Activated CD4-positive, alpha-beta T cell treated with anti-CD3 and anti-CD28 coated beads, Interleukin-2, Interleukin-6, amounts not matched to agents 100 ng/mL and 50 ng/mL, durations not matched to agents 16 hours and 8 hours (primary cell): ENCODE data around the gene CTXN3.
"Not testable (repeated sequence)": the region's sequence is repeated elsewhere in the genome, so short reads cannot be mapped to it uniquely, and the experiment has no call there.

Experiments used
- DNase-seq: peaks from one replicate; pipeline ENCODE4 v3.0.0-alpha.2; 2020

The CTXN3 gene

GRCh38 chr5:127652952-127653611, 4.2 kb downstream of the CTXN3 start:
- DNase-seq, result no peak

GRCh38 chr5:127656825-127657224, 7.9 kb downstream of the CTXN3 start:
- no peak for DNase-seq

- no peak for DNase-seq
Measured at GRCh38 chr5:127660047-127660733, 11.3 kb downstream of the CTXN3 start.

DNA sequence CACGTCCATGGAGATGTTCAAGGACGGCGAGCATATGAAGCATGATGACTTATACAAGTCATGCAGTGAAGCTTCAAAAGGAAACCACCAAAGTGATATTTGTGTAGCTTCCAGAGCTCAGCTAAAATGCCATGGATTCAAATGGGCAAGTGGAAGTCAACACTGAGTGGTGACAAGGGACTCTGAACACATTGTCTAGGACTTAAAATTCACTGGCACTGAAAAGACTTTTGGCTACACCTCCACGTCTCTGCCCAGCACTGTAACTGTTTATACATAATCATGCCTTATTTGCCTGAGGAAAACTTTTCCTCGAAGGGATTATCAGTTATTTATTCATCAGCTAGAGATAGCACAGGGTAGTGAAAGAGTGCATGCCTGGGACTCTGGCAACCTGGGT, 15.2 kb downstream of the CTXN3 start:
- DNase-seq, result no peak

DNA sequence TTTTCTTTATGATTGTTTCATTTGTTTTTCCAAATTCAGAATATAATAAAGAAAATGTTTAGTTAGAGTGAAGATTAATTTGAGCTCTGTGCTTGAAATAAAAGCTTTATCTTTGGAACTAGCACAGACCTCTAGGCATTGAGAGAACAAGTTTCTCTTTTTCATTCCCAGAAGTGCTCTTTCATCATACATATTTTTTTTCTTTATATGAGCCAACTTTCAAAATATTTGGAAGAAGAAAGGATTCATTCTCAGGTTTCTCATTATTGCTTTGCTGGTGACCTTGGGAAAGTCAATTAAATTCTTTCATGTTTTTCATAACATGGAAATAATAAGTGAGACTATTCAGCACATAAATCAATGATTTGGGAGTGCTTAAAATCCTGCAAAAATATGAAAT, 16.8 kb downstream of the CTXN3 start:
- DNase-seq, result no peak

GRCh38 chr5:127666043-127666716, 17.3 kb downstream of the CTXN3 start:
- no peak for DNase-seq

- DNase-seq, result no peak
Measured at GRCh38 chr5:127667926-127668325, 19.0 kb downstream of the CTXN3 start.

- DNase-seq, result no peak
Measured at GRCh38 chr5:127671218-127671617, 22.3 kb downstream of the CTXN3 start.

GRCh38 chr5:127673117-127673800, 24.4 kb downstream of the CTXN3 start:
- DNase-seq, result no peak

- DNase-seq, result not testable (repeated sequence)
Measured at GRCh38 chr5:127676951-127677350, 28.1 kb downstream of the CTXN3 start.

GRCh38 chr5:127679691-127680330, 30.9 kb downstream of the CTXN3 start:
- DNase-seq, result not testable (repeated sequence)

- no peak for DNase-seq
Measured at GRCh38 chr5:127680595-127680994, 31.7 kb downstream of the CTXN3 start.

- DNase-seq, result no peak
Measured at GRCh38 chr5:127683008-127683407, 34.1 kb downstream of the CTXN3 start.

DNA sequence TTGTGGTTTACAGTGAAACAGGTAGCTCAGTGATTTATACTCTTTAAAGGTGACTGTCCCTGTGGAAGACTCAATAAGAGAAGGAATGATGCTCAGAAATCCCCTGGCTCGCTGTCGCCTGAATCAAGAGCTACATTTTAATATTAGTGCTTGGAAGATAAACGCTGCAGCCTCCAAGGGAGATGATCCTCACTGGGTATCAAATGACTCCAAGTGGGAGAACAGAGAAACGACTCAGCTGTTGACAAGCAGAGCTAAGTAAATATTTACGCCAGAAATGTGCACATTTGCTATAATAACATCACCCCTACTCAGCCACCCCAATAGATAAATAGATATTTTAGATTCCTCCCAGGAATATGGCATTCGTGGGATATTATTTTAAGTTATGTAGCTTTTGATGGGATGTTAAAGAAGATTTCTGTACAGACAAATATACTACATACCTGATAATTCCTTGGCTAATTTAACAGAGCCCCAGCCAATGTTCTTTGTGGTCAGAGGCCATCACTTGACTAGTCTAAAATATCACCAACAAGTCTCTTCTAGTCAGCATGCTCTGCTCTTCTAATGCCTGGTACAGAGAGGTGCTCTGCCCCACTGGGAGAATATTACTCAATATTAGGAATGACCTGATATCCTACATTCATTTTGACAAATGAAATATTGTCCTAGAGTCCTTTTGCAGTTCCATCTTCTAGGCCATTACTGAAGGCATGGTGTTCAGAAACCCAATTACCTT, 36.0 kb downstream of the CTXN3 start:
- no peak for DNase-seq

GRCh38 chr5:127685662-127686061, 36.8 kb downstream of the CTXN3 start:
- no peak for DNase-seq

DNA sequence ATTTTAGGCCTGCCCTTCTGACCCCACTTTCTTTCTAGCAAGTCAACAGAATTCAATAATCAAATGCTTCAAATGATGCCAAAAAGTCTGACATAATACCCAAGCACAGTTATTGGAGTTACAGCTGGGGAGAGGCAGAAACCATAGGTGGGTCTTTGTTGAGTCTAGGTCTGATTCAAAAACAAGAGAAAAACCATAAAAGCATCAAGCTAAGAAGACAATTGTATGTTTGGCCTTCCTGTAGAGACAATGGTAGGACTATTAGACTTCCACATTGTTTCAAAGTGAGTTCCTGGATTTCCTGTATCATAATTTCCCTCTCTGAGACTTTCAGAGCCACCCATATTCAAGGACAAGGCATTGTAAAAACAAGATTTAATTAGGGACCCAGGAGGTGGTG, 37.5 kb downstream of the CTXN3 start:
- no peak for DNase-seq

DNA sequence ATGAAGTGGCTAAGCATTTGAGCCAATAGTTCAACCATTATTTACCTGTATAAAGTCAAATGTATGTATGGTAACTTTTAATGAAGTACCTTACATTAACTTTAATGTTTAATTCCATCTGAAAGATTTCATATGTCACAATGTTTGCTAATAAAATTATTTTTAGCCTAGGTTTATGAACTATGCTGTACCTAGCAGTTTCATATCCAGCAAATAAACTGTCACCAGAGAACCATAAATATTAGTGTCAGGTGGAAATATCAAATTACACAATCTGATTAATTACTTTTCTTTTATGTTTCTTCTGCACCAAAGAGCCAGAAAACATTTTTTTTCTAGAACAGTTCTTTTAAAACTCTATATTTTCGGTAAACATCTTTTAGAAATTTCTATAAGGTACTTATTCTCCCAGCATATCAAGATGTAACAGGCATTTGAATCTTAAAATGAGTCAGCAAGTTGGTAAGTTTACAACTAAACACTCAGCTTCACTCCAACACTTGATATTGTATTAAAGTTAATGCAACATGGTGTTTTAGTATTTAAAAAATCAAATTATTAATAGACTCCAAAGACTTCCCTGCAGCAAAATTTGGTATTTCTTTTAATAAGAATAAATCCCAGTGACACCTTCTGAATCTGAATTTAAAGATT, 45.8 kb downstream of the CTXN3 start:
- no peak for DNase-seq

- DNase-seq, result no peak
Measured at GRCh38 chr5:127695346-127695745, 46.5 kb downstream of the CTXN3 start.

DNA sequence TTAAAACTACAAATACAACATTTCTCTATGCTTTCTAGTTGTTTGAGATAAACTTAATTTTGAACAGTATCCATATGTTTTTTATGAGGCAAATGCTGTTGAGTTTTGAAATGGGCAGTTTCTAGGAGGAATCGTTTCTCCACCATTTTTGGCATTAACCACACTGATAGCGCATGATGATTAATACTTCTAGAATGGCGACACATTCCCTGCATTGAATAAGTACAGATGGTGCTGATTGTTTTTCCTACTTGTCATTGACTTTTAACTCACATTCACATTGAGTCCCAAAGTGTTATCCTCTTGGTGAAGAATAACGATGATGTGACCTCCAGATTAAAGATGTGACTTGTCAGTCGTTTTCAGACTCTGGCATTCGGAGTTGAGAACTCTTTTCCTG, 47.8 kb downstream of the CTXN3 start:
- DNase-seq, result no peak

DNA sequence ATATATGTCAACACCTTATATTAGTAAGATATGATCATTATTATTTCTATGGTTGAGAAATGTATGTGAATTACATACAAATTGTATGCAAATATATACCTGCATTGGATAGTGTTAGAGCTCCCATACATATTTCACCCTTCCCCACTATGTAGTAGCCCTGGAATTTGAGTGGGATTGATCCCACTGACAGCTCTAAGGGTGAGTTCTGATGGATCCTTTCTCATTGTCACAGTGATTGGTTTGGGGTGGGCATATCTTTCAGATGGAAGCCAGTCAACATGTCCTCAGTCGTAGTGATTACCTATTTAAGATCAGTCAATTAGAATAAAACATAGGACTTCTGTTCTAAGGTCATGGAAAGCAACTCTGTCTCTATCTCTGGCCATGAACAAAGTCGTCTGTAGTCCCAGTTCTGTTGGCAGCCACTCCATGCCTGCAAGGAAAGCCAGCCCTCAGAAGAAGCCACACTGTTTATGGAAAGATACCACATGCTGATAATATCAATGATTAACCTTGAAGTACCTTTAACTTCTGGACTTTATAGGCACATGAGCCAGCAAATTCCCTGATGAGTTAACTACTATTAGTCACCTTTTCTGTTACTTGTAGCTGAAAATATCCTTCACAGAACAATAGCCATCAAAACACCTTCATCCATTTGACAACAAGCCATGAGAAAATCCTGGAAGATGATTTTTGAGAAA, 49.2 kb downstream of the CTXN3 start:
- DNase-seq, result no peak

DNA sequence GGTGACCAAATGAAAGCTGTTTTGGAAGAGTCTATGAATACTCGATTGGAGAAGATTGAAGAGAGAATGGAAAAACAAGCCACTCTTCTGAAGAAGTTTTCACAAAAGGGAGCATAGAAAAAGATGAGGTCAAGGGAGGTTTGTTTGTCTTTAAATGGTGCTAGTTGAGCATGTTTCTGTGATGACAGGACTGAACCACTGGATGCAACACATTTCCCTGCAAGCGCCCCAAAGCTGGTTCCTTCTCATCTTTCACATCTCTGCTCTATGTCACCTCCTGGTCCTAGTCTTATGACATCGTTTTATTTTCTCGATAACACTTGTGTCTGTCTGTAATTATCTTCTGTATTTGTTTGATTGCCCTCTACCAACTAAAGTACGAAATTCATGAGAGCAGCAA, 50.5 kb downstream of the CTXN3 start:
- no peak for DNase-seq
